ENCODE data around the gene MORN1.

MORN1 gene

GRCh38 chr1:2400576-2400909 is 9.2 kb upstream of the MORN1 start:
- H3K4me3 ChIP-seq (ENCODE audit: low read depth, low read length): no peak overlapping the region
- TF ChIP-seq CTCF (conservative IDR thresholded peaks at IDR 0.05; ENCODE audit: low read depth, low read length): no peak
- DNase-seq (ENCODE audit: low read depth): no peak

- TF ChIP-seq CTCF (conservative IDR thresholded peaks at IDR 0.05; ENCODE audit: low read depth, low read length): no peak
- no peak for DNase-seq (ENCODE audit: low read depth)
Measured at GRCh38 chr1:2399890-2400575, 8.7 kb upstream of the MORN1 start.

GRCh38 chr1:2398871-2399270 is 7.5 kb upstream of the MORN1 start:
- H3K4me3 ChIP-seq (ENCODE audit: low read depth, low read length): no peak overlapping the region
- DNase-seq (ENCODE audit: low read depth): no peak
- TF ChIP-seq CTCF (conservative IDR thresholded peaks at IDR 0.05; ENCODE audit: low read depth, low read length): no peak

More at GRCh38 chr1:2399890-2400575, 8.7 kb upstream of the MORN1 start:
- no peak overlapping the region for H3K4me3 ChIP-seq (ENCODE audit: low read depth, low read length)

GRCh38 chr1:2397007-2397679 is 5.8 kb upstream of the MORN1 start:
- no peak for DNase-seq (ENCODE audit: low read depth)
- TF ChIP-seq CTCF (conservative IDR thresholded peaks at IDR 0.05; ENCODE audit: low read depth, low read length): no peak
- no peak overlapping the region for H3K4me3 ChIP-seq (ENCODE audit: low read depth, low read length)

GRCh38 chr1:2396476-2396875 is 5.1 kb upstream of the MORN1 start:
- H3K4me3 ChIP-seq (ENCODE audit: low read depth, low read length): no peak overlapping the region
- DNase-seq (ENCODE audit: low read depth): no peak
- no peak for TF ChIP-seq CTCF (conservative IDR thresholded peaks at IDR 0.05; ENCODE audit: low read depth, low read length)

- TF ChIP-seq CTCF (conservative IDR thresholded peaks at IDR 0.05; ENCODE audit: low read depth, low read length): no peak
- H3K4me3 ChIP-seq (ENCODE audit: low read depth, low read length): no peak overlapping the region
- DNase-seq (ENCODE audit: low read depth): no peak
Measured at GRCh38 chr1:2396059-2396458, 4.7 kb upstream of the MORN1 start.

- no peak for DNase-seq (ENCODE audit: low read depth)
- H3K4me3 ChIP-seq (ENCODE audit: low read depth, low read length): no peak overlapping the region
- no peak for TF ChIP-seq CTCF (conservative IDR thresholded peaks at IDR 0.05; ENCODE audit: low read depth, low read length)
Measured at GRCh38 chr1:2395245-2395644, 3.9 kb upstream of the MORN1 start.

Measured in choroid plexus epithelial cell (primary cell).